Measurements from ENCODE around the gene DIP2C.

- TF ChIP-seq CTCF (IDR thresholded peaks at IDR 0.05): no peak
- no peak for TF ChIP-seq POLR2A (IDR thresholded peaks at IDR 0.05)
Observed at GRCh38 chr10:340646-341045, 348.8 kb downstream of the DIP2C start.
